A172 (cell line): Measurements from ENCODE around the gene RBP5. TPM values are rescaled to one million over a fixed set of nuclear protein-coding genes. Genes with fewer than 3 reads are reported as not detected.

Experiments
- DNase-seq: peaks from one replicate; pipeline ENCODE4 v3.0.0-alpha.2; 2015; ENCODE audit warnings: low spot score
- total RNA-seq: library from RNA; depleted of rRNA; stranded (reverse); fragments of >200 nt; shearing (Covaris generic); gene quantifications from 2 replicates; pipeline ENCODE4 v1.2.3, GENCODE V29; 2014

RBP5 gene
- total RNA-seq, 1 experiment from 2014 or later: not detected

- DNase-seq: no peak
Measured at GRCh38 chr12:7102582-7102981, 26.1 kb downstream of the RBP5 start.

- no peak for DNase-seq
Measured at GRCh38 chr12:7101694-7102131, 27.0 kb downstream of the RBP5 start.

GRCh38 chr12:7101047-7101693, 27.5 kb downstream of the RBP5 start:
- DNase-seq: no peak

GRCh38 chr12:7100239-7100638, 28.4 kb downstream of the RBP5 start:
- DNase-seq: no peak

- no peak for DNase-seq
Measured at GRCh38 chr12:7099290-7099996, 29.2 kb downstream of the RBP5 start.

- no peak for DNase-seq
Measured at GRCh38 chr12:7096979-7097378, 31.7 kb downstream of the RBP5 start.

- no peak for DNase-seq
Measured at GRCh38 chr12:7096006-7096932, 32.4 kb downstream of the RBP5 start.

GRCh38 chr12:7093892-7094291, 34.8 kb downstream of the RBP5 start:
- DNase-seq: no peak

GRCh38 chr12:7093486-7093885, 35.2 kb downstream of the RBP5 start:
- no peak for DNase-seq

GRCh38 chr12:7092986-7093460, 35.7 kb downstream of the RBP5 start:
- DNase-seq: no peak

GRCh38 chr12:7092229-7092985, 36.3 kb downstream of the RBP5 start, which contains the start of gene C1R:
TSS of gene C1R (minus strand) at chr12:7092445. CDS start at chr12:7092388, 57 bp downstream.
- peak; percentile 29 for DNase-seq

- DNase-seq: no peak
Measured at GRCh38 chr12:7091660-7092228, 36.9 kb downstream of the RBP5 start.

- DNase-seq: no peak
Measured at GRCh38 chr12:7091171-7091570, 37.5 kb downstream of the RBP5 start.

- no peak for DNase-seq
Measured at GRCh38 chr12:7090222-7090998, 38.3 kb downstream of the RBP5 start.

- DNase-seq: no peak
Measured at GRCh38 chr12:7089196-7089871, 39.4 kb downstream of the RBP5 start.

- DNase-seq: no peak
Measured at GRCh38 chr12:7083125-7083524, 45.6 kb downstream of the RBP5 start.

GRCh38 chr12:7081037-7081436, 47.7 kb downstream of the RBP5 start:
- no peak for DNase-seq

GRCh38 chr12:7079826-7080125, 48.9 kb downstream of the RBP5 start:
- peak; percentile 14 for DNase-seq

- no peak for DNase-seq
Measured at GRCh38 chr12:7078163-7078562, 50.5 kb downstream of the RBP5 start.

GRCh38 chr12:7076493-7076892, 52.2 kb downstream of the RBP5 start:
- no peak for DNase-seq
